ENCODE results near the gene CPVL.

CPVL gene

DNA sequence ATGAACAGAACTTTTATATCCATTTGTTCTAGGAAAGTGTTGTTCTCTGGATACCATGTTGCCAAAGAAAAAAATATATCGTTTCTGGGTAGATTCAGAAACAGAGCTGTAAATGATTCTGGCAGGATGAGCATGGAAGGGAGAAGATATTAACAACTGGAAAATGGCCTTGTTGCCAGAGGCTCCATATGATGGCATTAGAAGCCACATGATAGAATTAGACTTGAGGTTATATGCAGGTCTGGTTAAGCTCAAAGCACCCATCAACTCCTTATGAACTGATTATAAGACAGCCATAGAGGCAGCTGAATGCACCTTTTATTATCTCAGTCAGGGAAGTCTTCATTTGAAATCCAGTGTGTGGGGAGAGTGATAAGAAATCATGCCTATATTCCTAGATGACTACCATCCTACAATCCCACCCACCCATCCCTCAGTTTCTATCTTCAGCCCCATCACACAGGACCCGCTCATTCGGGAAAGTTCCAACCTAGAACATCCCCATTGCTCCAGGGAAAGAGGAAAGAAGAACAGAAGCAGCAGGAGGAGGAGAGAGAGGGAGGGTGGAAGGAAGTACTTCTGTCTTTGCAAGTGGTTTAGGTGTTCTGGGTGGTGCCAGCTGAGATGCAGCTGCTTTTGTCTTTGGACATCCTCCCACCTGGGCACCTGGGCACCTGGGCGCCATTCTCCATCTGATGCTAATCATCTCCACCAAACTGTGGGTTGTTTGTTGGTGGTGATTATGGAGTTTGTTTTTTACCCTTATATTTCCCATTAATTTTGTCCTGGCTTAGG, 162.7 kb downstream of the CPVL start:
- Histone ChIP-seq H3K27me3 (ENCODE audit: insufficient read depth, poor library complexity, severe bottlenecking) (no peaks in the 10 kb centered on the region), H3K36me3 (ENCODE audit: low read depth) (no peaks in the 10 kb centered on the region), H3K9me3 (ENCODE audit: severe bottlenecking) (no peaks in the 10 kb centered on the region), H3K4me1 (ENCODE audit: insufficient read depth, poor library complexity, severe bottlenecking) (peaks cover 17% of the 10 kb centered on the region), H3K27ac (ENCODE audit: poor library complexity, severe bottlenecking) (no peak overlapping the region), H3K4me3 (ENCODE audit: severe bottlenecking) (no peak overlapping the region)
- ATAC-seq (ENCODE audit: low read depth) (no peak), DNase-seq (ENCODE audit: low spot score) (no peak)
- TF ChIP-seq, protein P1, sequence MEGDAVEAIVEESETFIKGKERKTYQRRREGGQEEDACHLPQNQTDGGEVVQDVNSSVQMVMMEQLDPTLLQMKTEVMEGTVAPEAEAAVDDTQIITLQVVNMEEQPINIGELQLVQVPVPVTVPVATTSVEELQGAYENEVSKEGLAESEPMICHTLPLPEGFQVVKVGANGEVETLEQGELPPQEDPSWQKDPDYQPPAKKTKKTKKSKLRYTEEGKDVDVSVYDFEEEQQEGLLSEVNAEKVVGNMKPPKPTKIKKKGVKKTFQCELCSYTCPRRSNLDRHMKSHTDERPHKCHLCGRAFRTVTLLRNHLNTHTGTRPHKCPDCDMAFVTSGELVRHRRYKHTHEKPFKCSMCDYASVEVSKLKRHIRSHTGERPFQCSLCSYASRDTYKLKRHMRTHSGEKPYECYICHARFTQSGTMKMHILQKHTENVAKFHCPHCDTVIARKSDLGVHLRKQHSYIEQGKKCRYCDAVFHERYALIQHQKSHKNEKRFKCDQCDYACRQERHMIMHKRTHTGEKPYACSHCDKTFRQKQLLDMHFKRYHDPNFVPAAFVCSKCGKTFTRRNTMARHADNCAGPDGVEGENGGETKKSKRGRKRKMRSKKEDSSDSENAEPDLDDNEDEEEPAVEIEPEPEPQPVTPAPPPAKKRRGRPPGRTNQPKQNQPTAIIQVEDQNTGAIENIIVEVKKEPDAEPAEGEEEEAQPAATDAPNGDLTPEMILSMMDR (IDR thresholded peaks at IDR 0.05; ENCODE audit: poor library complexity, severe bottlenecking): no peak

- Histone ChIP-seq H3K4me1 (ENCODE audit: insufficient read depth, poor library complexity, severe bottlenecking) (peaks cover 11% of the 10 kb centered on the region), H3K4me3 (ENCODE audit: severe bottlenecking) (no peak overlapping the region), H3K9me3 (ENCODE audit: severe bottlenecking) (no peaks in the 10 kb centered on the region), H3K36me3 (ENCODE audit: low read depth) (no peaks in the 10 kb centered on the region), H3K27ac (ENCODE audit: poor library complexity, severe bottlenecking) (no peak overlapping the region), H3K27me3 (ENCODE audit: insufficient read depth, poor library complexity, severe bottlenecking) (no peaks in the 10 kb centered on the region)
- ATAC-seq (ENCODE audit: low read depth) (no peak), DNase-seq (ENCODE audit: low spot score) (no peak)
- TF ChIP-seq, protein P1 (IDR thresholded peaks at IDR 0.05; ENCODE audit: poor library complexity, severe bottlenecking): no peak
Observed at GRCh38 chr7:28981161-28981465, 165.2 kb downstream of the CPVL start.

DNA sequence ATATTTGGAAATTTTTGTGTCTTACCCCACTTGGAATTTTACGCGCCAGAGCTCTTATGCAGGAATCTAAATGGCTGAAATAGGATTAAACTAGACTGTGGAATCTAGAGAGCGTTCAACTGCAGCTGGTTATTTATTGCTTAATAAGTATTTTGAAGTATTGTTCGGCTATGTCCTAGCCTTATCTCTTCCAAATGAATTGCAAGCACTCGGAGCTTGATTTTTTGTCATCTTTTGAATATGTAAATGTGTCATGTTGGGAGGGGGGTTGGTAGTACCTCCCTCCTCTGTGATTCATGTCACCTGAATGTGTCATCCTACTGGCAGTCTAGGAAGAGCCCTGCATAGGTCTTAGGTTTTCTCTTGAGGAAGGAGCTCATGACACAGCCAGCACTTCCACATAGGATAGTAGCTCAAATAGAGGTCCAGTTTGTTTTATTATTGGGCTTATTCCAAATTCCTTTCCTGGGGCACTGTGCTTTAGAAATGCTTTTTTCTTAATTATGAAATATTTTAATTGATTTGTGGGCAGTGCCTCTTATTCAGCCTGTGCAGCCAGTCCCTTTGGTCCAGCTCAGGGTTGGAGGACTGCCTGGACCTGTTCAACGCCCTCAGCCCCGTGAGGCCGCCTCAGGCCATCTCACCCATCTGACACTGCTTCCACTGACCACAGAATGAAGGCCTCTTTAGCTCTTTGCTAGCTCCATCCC, 165.7 kb downstream of the CPVL start:
- no peaks in the 10 kb centered on the region for H3K9me3 ChIP-seq (ENCODE audit: severe bottlenecking)
- H3K27me3 ChIP-seq (ENCODE audit: insufficient read depth, poor library complexity, severe bottlenecking): no peaks in the 10 kb centered on the region
- DNase-seq (ENCODE audit: low spot score): no peak
- H3K27ac ChIP-seq (ENCODE audit: poor library complexity, severe bottlenecking): no peak overlapping the region
- H3K36me3 ChIP-seq (ENCODE audit: low read depth): no peaks in the 10 kb centered on the region
- H3K4me3 ChIP-seq (ENCODE audit: severe bottlenecking): no peak overlapping the region
- TF ChIP-seq, protein P1 (IDR thresholded peaks at IDR 0.05; ENCODE audit: poor library complexity, severe bottlenecking): no peak
- H3K4me1 ChIP-seq (ENCODE audit: insufficient read depth, poor library complexity, severe bottlenecking): peaks cover 11% of the 10 kb centered on the region
- peak; percentile 55; the same call in 1 of the 3 replicates for ATAC-seq (ENCODE audit: low read depth)

DNA sequence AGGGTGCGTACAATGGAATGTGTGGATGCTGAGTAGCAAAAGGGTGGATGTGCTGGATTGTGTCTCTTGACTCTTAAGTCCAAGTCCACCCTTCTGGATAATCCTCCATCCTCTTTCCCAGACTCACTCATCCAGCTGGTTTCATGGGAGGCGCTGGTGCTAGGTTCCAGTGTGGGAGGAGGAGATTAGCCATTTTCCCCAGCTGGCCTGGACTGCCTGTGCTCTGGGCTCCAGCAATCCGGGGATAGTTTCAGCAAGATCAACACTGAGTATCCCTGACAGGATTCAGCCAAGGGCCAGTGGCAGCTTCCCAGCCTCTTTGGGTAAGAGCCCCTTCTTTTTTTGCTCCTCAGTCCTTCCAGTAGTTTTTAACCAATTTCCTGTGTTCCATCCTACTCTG, 166.6 kb downstream of the CPVL start:
- no peak overlapping the region for H3K4me3 ChIP-seq (ENCODE audit: severe bottlenecking)
- H3K4me1 ChIP-seq (ENCODE audit: insufficient read depth, poor library complexity, severe bottlenecking): peaks cover 7% of the 10 kb centered on the region
- no peaks in the 10 kb centered on the region for H3K9me3 ChIP-seq (ENCODE audit: severe bottlenecking)
- H3K27ac ChIP-seq (ENCODE audit: poor library complexity, severe bottlenecking): no peak overlapping the region
- no peaks in the 10 kb centered on the region for H3K36me3 ChIP-seq (ENCODE audit: low read depth)
- ATAC-seq (ENCODE audit: low read depth) (no peak), DNase-seq (ENCODE audit: low spot score) (no peak)
- no peaks in the 10 kb centered on the region for H3K27me3 ChIP-seq (ENCODE audit: insufficient read depth, poor library complexity, severe bottlenecking)
- TF ChIP-seq, protein P1 (IDR thresholded peaks at IDR 0.05; ENCODE audit: poor library complexity, severe bottlenecking): no peak

DNA sequence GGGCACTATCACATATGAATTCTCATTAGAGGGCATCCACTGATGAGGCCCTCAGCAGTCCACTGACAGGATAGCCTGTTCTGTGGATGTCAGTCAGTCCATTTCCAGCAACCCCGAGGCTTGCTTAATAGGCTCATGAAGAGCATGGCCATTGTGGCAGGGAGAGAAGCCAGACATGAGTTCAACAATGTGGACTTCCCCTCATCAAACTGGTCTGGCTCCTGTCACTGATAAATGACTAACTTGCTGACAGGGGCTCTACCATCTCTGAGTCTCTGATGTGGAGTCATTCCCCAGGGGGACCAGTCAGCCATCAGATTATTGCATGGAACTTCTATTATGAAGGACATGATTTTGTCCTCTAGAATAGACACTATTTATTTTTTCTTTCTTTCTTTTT, 168.5 kb downstream of the CPVL start:
- H3K27me3 ChIP-seq (ENCODE audit: insufficient read depth, poor library complexity, severe bottlenecking): no peaks in the 10 kb centered on the region
- H3K27ac ChIP-seq (ENCODE audit: poor library complexity, severe bottlenecking): no peak overlapping the region
- no peaks in the 10 kb centered on the region for H3K36me3 ChIP-seq (ENCODE audit: low read depth)
- DNase-seq (ENCODE audit: low spot score): no peak
- TF ChIP-seq, protein P1 (IDR thresholded peaks at IDR 0.05; ENCODE audit: poor library complexity, severe bottlenecking): no peak
- no peak for ATAC-seq (ENCODE audit: low read depth)
- H3K4me3 ChIP-seq (ENCODE audit: severe bottlenecking): no peak overlapping the region
- H3K4me1 ChIP-seq (ENCODE audit: insufficient read depth, poor library complexity, severe bottlenecking): no peaks in the 10 kb centered on the region
- H3K9me3 ChIP-seq (ENCODE audit: severe bottlenecking): no peaks in the 10 kb centered on the region

Data from RWPE2 (cell line).